Stimulated activated CD8-positive, alpha-beta memory T cell treated with anti-CD3 and anti-CD28 coated beads, Interleukin-15, amount 100 ng/mL, for 1 hour (primary cell): ENCODE measurements around the gene APOL4.
"Not testable (repeated sequence)": the region's sequence is repeated elsewhere in the genome, so short reads cannot be mapped to it uniquely, and the experiment has no call there.

ENCODE experiments used
- DNase-seq: peaks from one replicate; pipeline ENCODE4 v3.0.0-alpha.2; 2020; ENCODE audit warnings: low read depth

Gene APOL4

DNA sequence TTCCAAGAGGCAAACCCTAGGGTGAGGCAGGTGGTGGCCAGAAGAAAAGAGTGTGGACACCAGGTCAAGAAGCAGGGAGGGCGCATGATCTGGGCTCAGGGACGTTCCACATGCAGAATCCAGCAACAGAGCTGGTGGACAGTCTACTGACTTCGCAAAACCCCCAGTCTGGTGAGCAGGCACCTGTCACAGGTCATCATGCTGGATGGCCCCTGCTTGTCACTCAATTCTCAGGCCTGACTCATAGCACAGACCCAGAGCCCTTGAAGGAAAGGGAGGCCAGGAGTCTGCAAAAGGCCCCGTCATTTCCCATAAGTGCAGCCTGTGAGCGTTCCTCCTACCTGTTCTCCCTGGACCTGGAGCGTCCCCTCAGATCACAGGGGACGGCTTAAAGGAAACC is 18.2 kb downstream of the APOL4 start:
- no peak for DNase-seq

DNA sequence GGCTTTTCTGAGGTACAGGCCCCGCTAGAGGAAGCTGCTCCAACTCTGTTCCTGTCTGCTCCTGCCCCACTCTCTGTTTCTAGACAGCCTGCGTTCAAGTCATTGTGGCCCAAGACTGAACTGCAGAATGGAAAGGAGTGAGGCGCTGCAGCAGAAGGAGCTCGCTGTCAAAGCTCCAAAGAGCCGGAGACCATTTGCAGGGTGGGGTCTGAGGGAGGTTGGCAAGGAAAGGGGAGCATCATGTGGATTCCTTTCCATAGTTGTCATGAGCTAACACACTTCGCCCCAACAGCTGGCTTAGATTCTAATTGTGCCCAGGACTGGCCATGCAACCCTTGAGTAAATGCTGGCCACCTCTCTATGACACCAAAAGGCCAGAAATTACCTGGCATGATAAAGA is 18.8 kb downstream of the APOL4 start:
- DNase-seq, result no peak

DNA sequence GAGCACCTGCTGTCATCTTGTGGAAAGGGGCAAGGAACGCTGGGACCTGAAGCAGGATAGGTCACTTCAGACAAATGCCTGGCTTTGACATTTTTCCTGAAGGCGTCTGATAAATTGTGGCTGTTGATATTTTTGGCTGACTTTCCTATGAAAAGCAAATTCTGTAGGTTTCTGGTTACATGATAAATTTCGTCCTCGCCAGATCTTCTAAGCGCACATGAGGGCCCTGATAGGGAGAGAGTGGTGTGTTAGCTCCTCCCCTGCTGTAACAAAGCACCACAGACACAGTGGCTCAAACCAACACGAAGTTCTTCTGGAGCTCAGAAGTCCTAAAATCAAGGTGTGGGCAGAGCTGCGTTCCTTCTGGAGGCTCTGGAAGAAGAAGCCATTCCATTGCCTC is 19.6 kb downstream of the APOL4 start:
- DNase-seq, result no peak

DNA sequence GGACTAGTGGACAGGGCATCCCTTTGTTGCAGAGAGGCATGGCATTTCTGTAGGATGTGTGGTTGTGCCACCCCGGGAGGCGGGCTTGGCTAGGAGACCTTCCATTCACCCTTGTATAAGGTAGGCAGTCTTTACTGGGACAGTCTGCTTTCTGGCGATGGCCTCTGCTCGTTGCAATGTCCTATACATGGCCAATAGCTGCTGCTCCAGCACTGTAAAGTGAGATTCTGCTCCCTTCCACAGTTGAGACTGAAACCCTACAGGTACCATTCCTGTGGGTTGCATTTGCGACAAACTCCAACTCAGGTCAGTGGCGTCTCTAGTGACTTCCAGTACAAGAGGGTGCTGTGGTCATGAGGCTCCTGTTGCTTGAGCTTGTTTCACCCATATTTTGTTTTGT is 20.7 kb downstream of the APOL4 start:
- DNase-seq, result no peak

DNA sequence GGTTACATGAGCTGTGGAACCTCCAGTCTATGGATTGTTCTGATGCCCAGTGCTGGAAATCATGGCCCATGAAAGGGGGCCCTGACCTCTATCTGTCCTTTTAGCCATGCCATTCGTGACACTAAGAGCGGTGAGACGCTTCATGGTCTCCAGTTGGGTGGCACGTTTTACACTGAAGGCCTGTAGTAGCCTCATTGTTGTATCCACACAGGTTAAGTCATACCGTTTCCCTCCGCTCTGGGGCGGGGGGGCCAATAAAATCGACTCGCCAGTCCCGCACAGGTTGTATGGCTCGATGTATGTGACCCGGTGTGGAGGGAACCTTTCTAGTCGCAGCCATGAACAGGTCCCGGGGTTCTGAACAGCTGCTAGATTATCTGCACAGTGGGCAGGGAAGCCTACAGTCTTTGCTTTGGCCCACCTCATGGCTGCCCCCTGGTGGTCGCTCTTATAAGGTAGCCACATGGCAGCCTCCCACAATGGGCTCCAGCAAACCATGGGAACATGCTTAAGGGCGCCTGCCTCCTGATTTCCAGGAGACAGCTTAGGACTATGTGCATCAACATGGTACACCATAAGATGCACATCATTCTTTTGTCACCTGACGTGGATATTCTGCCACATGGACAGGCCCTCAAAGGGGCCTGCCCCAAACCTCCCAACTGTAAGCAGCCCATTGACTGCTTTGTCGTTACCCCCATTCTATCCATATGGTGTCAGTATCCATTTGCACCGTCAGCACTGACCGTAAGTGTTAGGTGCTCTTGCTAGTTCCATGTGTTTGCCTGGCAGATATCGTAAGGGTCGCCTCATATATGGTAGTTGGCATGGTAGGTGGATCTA is 21.4 kb downstream of the APOL4 start:
- DNase-seq, result peak; percentile 82

DNA sequence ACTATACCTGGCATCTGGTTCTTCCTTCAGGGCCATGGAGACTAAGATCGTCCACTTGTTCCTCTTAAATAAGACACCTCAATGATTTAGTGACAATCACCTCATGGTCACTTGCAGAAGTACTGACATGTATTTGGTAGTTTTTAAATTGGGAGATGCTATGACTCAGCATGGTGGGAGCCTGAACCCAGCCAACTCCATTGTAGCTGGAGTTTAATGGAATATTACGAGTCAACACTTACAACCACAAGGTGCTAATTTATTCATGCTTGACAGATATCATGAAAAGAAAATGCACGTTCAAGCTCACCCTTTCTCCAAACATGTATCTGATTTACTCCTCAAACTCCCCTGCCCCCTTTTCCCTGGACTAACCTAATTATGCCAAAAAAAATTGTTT is 24.4 kb downstream of the APOL4 start:
- DNase-seq, result no peak

DNA sequence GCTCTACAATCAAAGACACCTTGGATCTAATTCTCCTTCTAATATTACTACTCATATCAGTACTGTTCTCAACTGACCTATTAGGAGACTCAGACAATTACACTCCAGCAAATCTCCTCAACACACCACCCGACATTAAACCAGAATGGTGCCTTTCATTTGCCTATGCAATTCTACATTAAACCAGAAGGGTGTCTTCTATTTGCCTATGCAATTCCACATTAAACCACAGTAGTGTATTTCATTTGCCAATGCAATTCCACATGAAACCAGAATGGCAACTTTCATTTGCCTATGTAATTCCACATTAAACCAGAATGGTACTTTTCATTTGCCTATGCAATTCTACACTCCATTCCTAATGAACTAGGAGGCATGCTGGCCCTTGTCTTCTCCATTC is 25.7 kb downstream of the APOL4 start:
- DNase-seq, result no peak

DNA sequence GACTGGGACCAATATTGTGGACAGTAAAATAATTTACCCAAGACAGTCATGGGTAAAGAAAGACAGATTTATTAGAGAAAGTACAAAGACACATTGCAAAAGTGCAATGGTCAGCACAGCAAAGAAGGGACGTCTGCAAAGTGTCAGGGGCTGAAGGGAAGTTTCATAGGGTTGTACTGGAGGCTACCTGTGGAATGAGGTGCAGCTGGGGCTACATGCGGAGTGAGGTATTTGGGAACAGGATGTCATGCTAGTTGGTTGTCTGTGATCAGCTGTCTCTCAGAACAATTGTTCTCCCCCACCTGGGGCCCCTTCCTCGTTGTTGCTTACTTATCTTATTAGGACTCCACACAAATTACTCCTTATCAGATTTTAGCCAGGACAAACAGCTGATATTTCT is 29.7 kb downstream of the APOL4 start:
- DNase-seq, result no peak

DNA sequence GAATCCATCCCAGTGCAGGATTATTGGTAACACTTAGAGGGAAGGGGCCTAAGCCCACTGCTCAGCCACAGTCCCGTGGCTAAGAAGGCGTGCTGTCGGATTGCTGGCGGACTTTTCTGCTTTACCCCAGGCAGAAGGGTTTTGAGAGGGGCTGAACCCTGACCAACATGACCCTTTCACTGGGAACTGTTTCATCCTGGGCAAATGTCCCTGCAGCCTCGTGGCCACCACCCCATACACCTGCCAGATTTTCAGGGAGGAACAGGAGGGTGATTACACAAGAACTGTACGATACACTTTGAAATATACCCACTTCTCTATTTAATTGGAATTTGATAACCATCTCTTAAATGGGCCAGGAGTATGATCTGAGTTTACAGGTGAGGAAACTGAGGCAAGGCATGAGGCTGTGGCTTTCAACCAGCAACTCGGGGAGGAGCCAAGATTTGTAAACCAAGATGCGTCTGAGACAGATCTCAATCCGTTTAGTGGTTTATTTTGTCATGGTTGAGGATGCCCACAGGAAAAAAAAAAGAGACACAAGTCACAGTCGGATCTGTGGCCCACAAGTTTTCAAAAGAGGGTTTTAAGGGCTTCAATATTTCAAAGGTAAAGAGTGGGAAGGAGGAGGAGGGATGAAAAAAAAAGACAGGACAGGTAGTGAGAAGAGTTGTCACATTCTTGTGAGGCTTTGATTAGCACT is 34.9 kb downstream of the APOL4 start:
- DNase-seq, result no peak

DNA sequence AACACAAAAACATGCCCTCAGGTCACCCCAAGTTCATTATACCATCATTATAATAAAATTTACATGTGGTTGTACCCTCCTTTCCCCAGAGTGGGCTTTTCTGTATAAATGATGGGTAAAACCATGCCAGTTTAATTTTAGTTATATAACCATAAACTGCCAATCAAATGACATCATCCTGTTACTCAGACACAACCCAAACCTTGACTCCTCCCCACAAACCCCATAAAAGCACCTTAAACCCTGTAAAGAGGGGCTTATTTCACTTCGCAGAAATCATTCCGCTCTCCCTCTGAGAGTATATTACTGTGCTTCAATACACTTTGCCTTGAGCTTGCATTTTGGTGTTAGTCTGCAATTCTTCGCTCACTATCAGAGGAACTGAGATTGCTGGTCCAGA is 35.5 kb downstream of the APOL4 start:
- DNase-seq, result no peak

DNA sequence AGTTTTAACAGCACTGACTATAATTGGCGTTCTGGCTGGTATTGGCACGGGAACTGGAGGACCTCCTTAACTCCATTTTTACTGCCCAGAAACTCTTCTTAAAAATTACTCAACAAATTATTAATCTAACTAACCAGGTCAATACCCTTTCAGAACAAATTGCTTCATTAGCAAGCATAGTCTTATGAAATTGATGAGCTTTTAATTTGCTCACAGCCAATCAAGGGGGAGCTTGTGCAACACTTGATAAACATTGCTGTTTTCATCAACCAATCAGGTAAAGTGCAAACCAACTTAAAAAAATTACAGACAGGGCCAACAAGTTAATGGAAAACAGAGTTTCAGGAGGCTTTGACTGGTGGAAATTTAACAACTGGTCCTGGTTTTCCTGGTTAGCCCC is 36.5 kb downstream of the APOL4 start:
- no peak for DNase-seq

DNA sequence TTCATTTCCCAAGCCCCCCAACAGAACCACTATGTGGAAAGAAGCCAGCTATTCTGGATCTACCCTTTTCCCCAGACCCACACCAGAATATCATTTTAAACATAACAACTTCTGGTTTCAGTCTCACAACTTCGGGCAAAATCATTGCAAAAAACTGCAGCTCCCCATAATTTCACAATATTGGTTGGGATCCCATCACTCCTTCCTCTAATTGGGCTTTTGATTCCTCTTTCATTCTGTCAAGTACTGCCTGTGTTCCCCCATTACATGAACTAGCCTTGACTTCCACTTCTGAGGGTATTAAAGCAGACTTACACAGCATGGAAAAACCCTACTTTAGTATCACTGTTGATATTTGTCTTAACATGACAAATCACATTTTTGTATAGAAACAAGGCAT is 37.0 kb downstream of the APOL4 start:
- no peak for DNase-seq

DNA sequence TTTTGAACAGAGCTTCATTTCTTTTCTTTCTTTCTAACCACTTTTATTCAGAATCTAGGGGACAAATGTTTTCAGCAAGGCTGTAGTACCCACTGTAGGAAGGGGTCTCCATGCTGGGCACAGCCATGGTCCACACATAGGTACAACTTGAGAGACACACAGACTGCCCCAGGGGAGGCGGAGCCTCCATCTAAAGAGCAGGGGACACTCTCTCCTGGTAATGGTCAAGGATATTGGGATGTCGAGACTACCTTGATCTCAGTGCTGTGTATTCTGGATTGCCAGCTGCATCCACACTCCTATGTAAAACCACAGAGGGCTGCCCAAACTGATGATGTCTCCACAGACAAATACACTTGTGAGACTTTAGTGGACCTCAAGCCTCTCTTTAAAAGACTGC is 38.1 kb downstream of the APOL4 start:
- no peak for DNase-seq

DNA sequence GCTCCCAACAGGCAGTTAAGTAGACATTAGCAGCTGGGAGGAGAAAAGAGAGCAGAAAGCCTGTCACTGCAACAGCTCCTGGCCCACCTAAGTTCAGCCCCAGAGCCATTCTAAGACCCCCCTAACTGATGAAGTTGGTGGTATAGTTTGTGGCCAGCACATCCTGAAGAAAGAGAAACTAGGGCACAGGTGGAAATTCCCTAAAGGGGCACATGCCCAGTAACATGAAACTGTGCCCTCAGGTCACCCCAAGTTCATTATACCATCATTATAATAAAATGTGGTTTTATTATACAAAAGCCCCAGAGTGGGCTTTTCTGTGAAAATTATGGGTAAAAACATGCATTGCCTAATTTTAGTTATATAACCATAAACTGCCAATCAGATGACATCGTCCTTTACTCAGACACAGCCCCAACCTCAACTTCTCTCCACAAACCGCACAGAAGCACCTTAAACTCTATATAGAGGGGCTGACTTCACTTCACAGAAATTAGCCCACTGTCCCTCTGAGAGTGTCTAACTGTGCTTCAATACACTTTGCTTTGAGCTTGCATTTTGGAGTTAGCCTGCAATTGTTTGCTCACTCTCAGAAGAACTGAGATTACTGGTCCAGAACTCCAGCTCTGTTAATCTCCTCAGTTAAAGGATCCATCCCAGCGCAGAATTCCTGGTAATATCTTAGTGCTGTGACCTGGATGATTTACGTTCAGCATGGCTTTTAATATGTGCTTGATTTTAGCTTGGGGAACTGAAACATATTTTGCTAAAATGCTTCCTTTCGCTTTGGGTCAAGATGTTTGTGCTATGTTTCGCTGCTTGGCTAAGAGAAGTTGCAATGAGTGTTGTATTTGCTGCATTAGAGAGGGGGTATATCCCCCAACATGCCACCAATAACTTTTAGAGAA is 39.2 kb downstream of the APOL4 start:
- DNase-seq, result no peak

DNA sequence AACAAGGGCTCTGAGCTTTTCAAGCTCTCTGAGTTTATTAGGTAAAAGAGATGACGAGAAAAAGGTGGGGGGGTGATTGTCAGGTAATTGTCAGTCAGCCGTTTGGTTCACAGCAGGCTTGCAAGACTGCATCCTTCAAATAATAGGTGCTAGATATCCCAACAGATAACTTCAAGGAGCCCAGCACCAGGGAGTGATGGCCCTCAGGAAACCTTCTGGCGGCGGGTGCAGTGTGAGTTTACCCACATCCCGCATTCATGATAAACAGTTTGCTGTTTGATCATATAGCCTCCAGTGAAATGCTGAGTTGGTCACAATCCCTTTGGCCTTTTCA is 39.8 kb downstream of the APOL4 start:
- DNase-seq, result not testable (repeated sequence)

DNA sequence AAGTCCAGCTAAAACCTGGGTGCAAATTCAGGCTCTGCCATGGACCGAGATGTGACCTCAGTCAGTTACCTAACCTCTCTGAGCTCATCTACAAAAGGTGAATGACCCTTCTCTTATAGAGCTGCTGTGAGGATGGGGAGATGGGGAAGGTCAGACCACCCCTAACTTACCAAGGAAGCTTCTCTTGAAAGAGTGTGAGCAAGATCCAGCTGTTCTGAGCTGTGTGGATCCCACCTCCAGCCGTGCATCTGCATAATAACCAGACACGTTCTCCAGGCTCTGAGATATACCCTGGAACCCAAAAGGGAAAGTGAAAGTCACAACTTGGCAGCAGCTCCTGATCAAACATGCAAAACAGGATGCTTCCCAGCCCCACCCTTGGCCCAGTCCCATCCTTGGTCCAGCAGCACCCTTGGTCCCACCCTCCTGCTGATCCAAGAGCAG is 41.1 kb downstream of the APOL4 start, which contains the start of gene APOL3:
APOL3 (minus strand) TSS at position 257 of the 444 bp plus-strand sequence. CDS start 11,700 bp downstream, outside the sequence.
- DNase-seq, result no peak

DNA sequence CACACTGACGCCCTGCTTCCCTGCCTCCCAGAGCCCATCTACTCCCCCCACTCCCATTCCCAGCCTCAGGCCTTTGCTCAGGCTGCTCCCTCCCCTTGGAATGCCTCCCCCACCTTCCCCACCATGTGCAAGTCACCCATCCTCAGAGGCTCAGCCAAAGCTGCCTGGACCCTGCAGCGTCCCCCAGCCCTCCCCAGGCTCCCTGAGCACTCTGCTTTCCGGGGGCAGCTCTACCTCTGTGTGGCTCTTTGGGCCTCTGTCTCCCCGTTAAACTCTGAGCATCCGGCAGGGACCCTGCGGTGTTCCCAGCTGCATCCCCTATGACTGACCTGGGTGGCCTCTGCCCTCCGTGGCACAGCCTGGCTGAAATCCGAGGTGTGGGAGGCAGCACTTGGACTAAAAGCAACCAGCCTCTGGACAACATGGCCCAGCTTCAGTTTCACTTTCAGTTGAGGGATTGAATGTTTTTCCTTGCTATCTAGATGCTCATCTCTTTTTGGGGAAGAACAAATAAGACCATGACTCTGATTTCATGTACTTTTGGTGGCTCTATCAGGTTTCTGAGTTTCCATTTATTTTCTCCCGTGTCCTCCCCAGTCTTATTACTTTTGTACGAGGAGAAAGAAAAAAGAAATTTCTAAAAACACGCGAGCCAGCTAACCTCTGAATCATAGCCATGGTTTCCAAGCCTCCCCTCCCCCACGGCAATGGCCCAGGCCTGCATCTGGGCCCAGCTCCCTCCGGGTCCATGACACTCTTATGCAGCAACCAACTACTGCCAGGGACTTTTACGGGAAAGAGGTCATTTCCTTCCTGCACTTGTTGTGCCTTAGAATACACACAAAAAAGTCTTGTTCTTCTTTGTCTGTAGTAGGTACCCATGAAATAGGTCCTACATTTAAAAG is 44.8 kb downstream of the APOL4 start:
- DNase-seq, result peak; percentile 49

DNA sequence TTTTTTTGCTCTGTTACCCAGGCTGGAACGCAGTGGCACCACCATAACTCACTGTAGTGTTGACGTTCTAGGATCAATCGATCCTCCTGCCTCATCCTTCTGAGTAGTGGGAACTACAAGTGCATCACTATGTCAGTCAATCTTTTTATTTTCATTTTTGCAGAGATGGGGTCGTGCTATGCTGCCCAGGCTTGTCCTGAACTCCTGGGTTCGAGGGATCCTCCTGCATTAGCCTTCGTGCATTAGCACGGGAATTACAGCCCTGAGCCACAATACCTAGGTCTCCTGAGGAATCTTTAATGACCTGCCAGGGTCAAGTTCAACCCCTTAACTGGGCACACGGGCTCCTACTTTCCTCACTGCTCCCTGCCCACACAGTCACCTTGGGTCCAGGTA is 45.5 kb downstream of the APOL4 start:
- DNase-seq, result no peak

DNA sequence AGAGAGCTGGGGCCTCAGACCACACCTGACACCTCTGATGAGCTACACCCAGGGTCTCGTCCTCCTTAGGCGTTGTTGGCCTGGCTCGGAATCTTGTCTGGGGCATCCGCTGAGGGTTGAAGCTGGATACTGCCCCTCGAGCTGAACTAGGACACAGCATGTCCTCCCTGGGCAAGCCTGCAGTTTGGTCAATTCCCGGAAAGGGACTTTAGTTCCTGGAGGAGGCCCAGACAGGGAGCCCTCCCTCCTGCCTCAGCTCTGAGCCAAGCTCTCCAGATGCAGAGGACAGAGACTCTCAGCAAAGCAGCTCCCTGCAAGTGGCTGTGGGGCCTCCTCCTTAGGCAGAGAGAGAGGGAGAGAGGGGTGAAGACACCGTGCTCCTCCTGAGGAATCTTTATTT is 45.9 kb downstream of the APOL4 start:
- no peak for DNase-seq

DNA sequence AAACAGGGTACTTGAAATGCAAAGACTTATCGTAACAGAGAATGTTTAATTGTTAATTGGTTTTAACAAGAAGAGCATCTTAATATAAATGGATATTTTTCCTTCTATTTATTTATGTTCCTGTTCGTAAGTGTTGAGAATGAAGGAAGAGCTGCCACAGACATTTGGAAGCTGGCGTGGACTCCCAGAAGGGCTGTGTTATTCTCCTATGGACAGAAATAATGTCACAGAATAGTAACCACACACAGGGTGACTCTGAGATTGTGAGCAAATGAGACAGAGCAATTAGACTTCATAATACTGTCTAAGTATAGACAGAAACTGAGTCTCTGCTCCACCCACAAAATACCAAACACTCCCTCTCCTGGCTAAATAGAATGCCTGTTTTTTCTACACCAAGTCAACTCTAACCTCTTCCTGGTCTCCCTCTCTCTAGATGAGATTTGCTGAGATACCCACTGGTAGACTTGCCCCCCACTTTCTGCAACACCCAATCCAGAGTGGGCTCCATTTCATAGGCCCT is 47.1 kb downstream of the APOL4 start:
- DNase-seq, result no peak
